OCI-LY7 (cell line): ENCODE data around the gene GSE1. TPM values are rescaled to one million over a fixed set of nuclear protein-coding genes. Genes with fewer than 3 reads are reported as not detected.

Experiments
- BruUV-seq: library from RNA; stranded (reverse); fragments of 400-500 nt; replicated peaks from 2 replicates; lab custom pipeline; 2021; lab: Mats Ljungman, UMichigan
- CTCF ChIA-PET: fragments of 300-600 bp; sonication (Branson Sonifier 250); formaldehyde crosslinking; loops from one replicate; lab custom pipeline; 2022; ENCODE audit warnings: antibody characterized with exemption; ENCODE audit not compliant: unreplicated experiment; lab: Charles Lee
- POLR2A ChIA-PET: fragments of 300-600 bp; sonication (Branson Sonifier 250); formaldehyde crosslinking; loops from one replicate; lab custom pipeline; 2022; ENCODE audit warnings: antibody characterized with exemption; lab: Charles Lee
- DNase-seq: peaks from one replicate; pipeline ENCODE4 v3.0.0-alpha.2; 2015; ENCODE audit warnings: low spot score
- H2AFZ ChIP-seq: fragments of 200-600 bp; sonication (generic), shearing (Covaris generic); 2 replicates; pipeline ENCODE4 v1.6.1; 2014; ENCODE audit warnings: mild to moderate bottlenecking, antibody characterized with exemption, low read length, moderate library complexity
- H3K27ac ChIP-seq: fragments of 200-600 bp; sonication (generic); 2 replicates; pipeline ENCODE4 v1.5.1; 2014; ENCODE audit warnings: mixed run types, low read depth, mild to moderate bottlenecking, moderate library complexity, low read length, inconsistent platforms; ENCODE audit not compliant: poor library complexity, severe bottlenecking
- H3K36me3 ChIP-seq: fragments of 200-600 bp; sonication (generic); 2 replicates; pipeline ENCODE4 v1.6.1; 2014; ENCODE audit warnings: mild to moderate bottlenecking, antibody characterized with exemption, low read length, moderate library complexity, mixed read lengths; ENCODE audit not compliant: insufficient read depth
- H3K4me1 ChIP-seq: fragments of 200-600 bp; sonication (generic); 2 replicates; pipeline ENCODE4 v1.5.1; 2014; ENCODE audit warnings: mild to moderate bottlenecking, low read length; ENCODE audit not compliant: insufficient read depth, poor library complexity, severe bottlenecking
- H3K4me2 ChIP-seq: fragments of 200-600 bp; sonication (generic); 2 replicates; pipeline ENCODE4 v1.6.1; 2014; ENCODE audit warnings: mild to moderate bottlenecking, low read length
- H3K4me3 ChIP-seq: fragments of 200-600 bp; sonication (generic); 2 replicates; pipeline ENCODE4 v1.5.1; 2014; ENCODE audit warnings: mild to moderate bottlenecking, low read depth, low read length; ENCODE audit not compliant: poor library complexity, severe bottlenecking
- H3K79me2 ChIP-seq: fragments of 200-600 bp; sonication (generic); 2 replicates; pipeline ENCODE4 v1.6.1; 2016; ENCODE audit warnings: low read depth, mild to moderate bottlenecking, low read length, moderate library complexity, mixed read lengths; ENCODE audit not compliant: insufficient read depth
- H3K9me2 ChIP-seq: fragments of 200-600 bp; sonication (generic); 2 replicates; pipeline ENCODE4 v1.6.1; 2016; ENCODE audit warnings: mild to moderate bottlenecking, low read length, mixed read lengths; ENCODE audit not compliant: insufficient read depth
- H3K9me3 ChIP-seq: fragments of 200-600 bp; sonication (generic); 2 replicates; pipeline ENCODE4 v1.6.1; 2014; ENCODE audit warnings: mild to moderate bottlenecking, mixed run types, low read length, mixed read lengths
- H4K20me1 ChIP-seq: fragments of 200-600 bp; sonication (generic); 2 replicates; pipeline ENCODE4 v1.6.1; 2014; ENCODE audit warnings: mild to moderate bottlenecking, antibody characterized with exemption, low read length, moderate library complexity, mixed read lengths; ENCODE audit not compliant: insufficient read depth
- CTCF ChIP-seq: fragments of 200-600 bp; sonication (generic); conservative IDR thresholded peaks from 2 replicates; pipeline ENCODE4 v1.5.1; 2014; ENCODE audit warnings: mild to moderate bottlenecking, antibody characterized with exemption, low read length, moderate library complexity, mixed read lengths
- EZH2phosphoT487 ChIP-seq: fragments of 200-600 bp; sonication (generic); IDR thresholded peaks from 2 replicates; pipeline ENCODE4 v1.6.1; 2018; ENCODE audit warnings: low read depth, borderline replicate concordance, mild to moderate bottlenecking, mixed run types, antibody characterized with exemption, low read length, moderate library complexity, mixed read lengths
- intact Hi-C: fragments of 100-400 bp; cut with micrococcal nuclease; formaldehyde crosslinking; loops from one replicate; pipeline ENCODE4 v1.10.0; 2022; ENCODE audit not compliant: unreplicated experiment
- total RNA-seq, 2 experiments: library from RNA; depleted of rRNA in 1 of 2; stranded (reverse); fragments of >200 nt in 1 of 2; shearing (Covaris generic) in 1 of 2; gene quantifications; 2 replicates each; pipeline ENCODE4 v1.2.3, GENCODE V29; 2014 to 2022

GSE1 gene
- total RNA-seq, 2 experiments from 2014 or later: 30.9 to 66.6 TPM

- Histone ChIP-seq H3K4me1 (peaks cover 7% of the 10 kb centered on the region), H4K20me1 (no peaks in the 10 kb centered on the region), H3K27ac (no peak overlapping the region), H3K4me2 (no peak overlapping the region), H3K9me2 (no peaks in the 10 kb centered on the region), H3K36me3 (no peaks in the 10 kb centered on the region), H3K79me2 (no peaks in the 10 kb centered on the region), H2AFZ (no peak overlapping the region), H3K4me3 (no peak overlapping the region), H3K9me3 (no peaks in the 10 kb centered on the region)
- BruUV-seq: no TSS peak
- intact Hi-C loops: no loop called here
- ChIA-PET POLR2A (interaction anchor here (0.7 kb wide), 1 partner anchor 12 kb away, joined by 3 read pairs; no protein-coding TSS in a partner anchor), CTCF (interaction anchor here (0.5 to 0.6 kb wide), 2 partner anchors 81 to 341 kb away, joined by 3 to 4 read pairs; no protein-coding TSS in a partner anchor)
- no peak for DNase-seq
- TF ChIP-seq CTCF: no peak
- TF ChIP-seq EZH2phosphoT487: no peak
Measured at GRCh38 chr16:85592700-85593493, 20.2 kb upstream of the GSE1 start.

- Histone ChIP-seq H3K27ac (no peak overlapping the region), H3K9me2 (no peaks in the 10 kb centered on the region), H3K4me3 (no peak overlapping the region), H3K4me1 (peaks cover 7% of the 10 kb centered on the region), H3K9me3 (no peaks in the 10 kb centered on the region), H2AFZ (no peak overlapping the region), H3K79me2 (no peaks in the 10 kb centered on the region), H3K4me2 (no peak overlapping the region), H4K20me1 (no peaks in the 10 kb centered on the region), H3K36me3 (no peaks in the 10 kb centered on the region)
- POLR2A ChIA-PET: no interaction called here
- intact Hi-C loops: no loop called here
- TF ChIP-seq CTCF: no peak
- no peak for TF ChIP-seq EZH2phosphoT487
- no TSS peak for BruUV-seq
- no peak for DNase-seq
- CTCF ChIA-PET: interaction anchor here (0.5 to 0.6 kb wide), 2 partner anchors 82 to 341 kb away, joined by 3 to 4 read pairs; no protein-coding TSS in a partner anchor
Measured at GRCh38 chr16:85593494-85594221, 19.5 kb upstream of the GSE1 start.
